Natural killer cell (primary cell): ENCODE measurements around the gene MYO1D. TPM values are rescaled to one million over a fixed set of nuclear protein-coding genes. Genes with fewer than 3 reads are reported as not detected.

Experiments
- ATAC-seq, 3 donors: fragments of 150-1000 bp in 2 of 3; fragments of 200-7000 bp in 1 of 3; cut with Tn5 transposase; 1 replicate in 1 of 3; 2 replicates in 2 of 3; pipeline ENCODE4 v1.10.0; 2021; ENCODE audit warnings: mild to moderate bottlenecking in 2 of 3, moderate library complexity in 2 of 3
- DNase-seq, 2 donors: peaks; one replicate each; pipeline versions ENCODE4 v3.0.0 to v3.0.0-alpha.2; 2013 to 2021; ENCODE audit warnings: mixed read lengths in 1 of 2
- H3K27ac ChIP-seq: one replicate; pipeline ENCODE4 v1.5.1; 2013; ENCODE audit warnings: mild to moderate bottlenecking, low read length
- H3K27me3 ChIP-seq: one replicate; pipeline ENCODE4 v1.6.1; 2013; ENCODE audit warnings: low read length; ENCODE audit not compliant: control insufficient read depth, insufficient read depth
- H3K36me3 ChIP-seq: one replicate; pipeline ENCODE4 v1.6.1; 2013; ENCODE audit warnings: low read length; ENCODE audit not compliant: control insufficient read depth, insufficient read depth
- H3K4me1 ChIP-seq: one replicate; pipeline ENCODE4 v1.6.1; 2013; ENCODE audit warnings: low read length; ENCODE audit not compliant: control insufficient read depth, insufficient read depth
- H3K4me3 ChIP-seq: one replicate; pipeline ENCODE4 v1.5.1; 2013; ENCODE audit warnings: low read length
- H3K9me3 ChIP-seq: one replicate; pipeline ENCODE4 v1.6.1; 2013; ENCODE audit warnings: low read length; ENCODE audit not compliant: control insufficient read depth, insufficient read depth
- H3K27ac Mint-ChIP-seq, 2 donors: one replicate each; pipeline ENCODE4 v1.8.0; 2022; ENCODE audit warnings: mild to moderate bottlenecking in 2 of 2, mixed read lengths in 2 of 2, moderate library complexity in 1 of 2
- H3K27me3 Mint-ChIP-seq, 2 donors: one replicate each; pipeline ENCODE4 v1.8.0; 2022; ENCODE audit warnings: low read depth in 2 of 2, mixed read lengths in 2 of 2
- H3K36me3 Mint-ChIP-seq: one replicate; pipeline ENCODE4 v1.8.0; 2022; ENCODE audit warnings: mixed read lengths
- H3K4me1 Mint-ChIP-seq, 2 donors: one replicate each; pipeline ENCODE4 v1.8.0; 2022; ENCODE audit warnings: mixed read lengths in 2 of 2
- H3K4me3 Mint-ChIP-seq: one replicate; pipeline ENCODE4 v1.8.0; 2022; ENCODE audit warnings: mild to moderate bottlenecking, moderate library complexity, mixed read lengths
- H3K9me3 Mint-ChIP-seq, 2 donors: one replicate each; pipeline ENCODE4 v1.8.0; 2022; ENCODE audit warnings: mixed read lengths in 2 of 2
- CTCF ChIP-seq: fragments of 200-600 bp; IDR thresholded peaks from one replicate; pipeline ENCODE4 v1.8.0; 2022; ENCODE audit warnings: antibody characterized with exemption
- WGBS: methylation state at CpG from one replicate; pipeline ENCODE4 v1.1.7; 2013; ENCODE audit warnings: missing lambda C conversion rate; ENCODE audit not compliant: insufficient coverage; 5-methylcytosine and 5-hydroxymethylcytosine counted together
- intact Hi-C: fragments of 100-400 bp; cut with micrococcal nuclease; formaldehyde crosslinking; loops from one replicate; pipeline ENCODE4 v1.14.2; 2022
- total RNA-seq, 4 donors: library from RNA; stranded (reverse); fragments of 120-200 nt in 1 of 4; gene quantifications; one replicate each; pipeline versions ENCODE4 v1.2.3 to v1.2.4, GENCODE V29; 2013 to 2022

MYO1D gene
- total RNA-seq, 3 donors from 2014 or later (not counting 1 experiment from before 2014, with no cell fraction given), result 6.8 to 20.2 (median 10.5) TPM

GRCh38 chr17:32814836-32815235 is 62.1 kb downstream of the MYO1D start:
- peaks cover 4 to 9% of the 10 kb centered on the region in 2 donors for H3K4me1 Mint-ChIP-seq
- no peak overlapping the region for H3K27ac ChIP-seq
- 98% methylated on average over 5 of the region's 7 CpGs for WGBS
- no peak overlapping the region for H3K4me3 Mint-ChIP-seq
- H3K9me3 ChIP-seq, result no peaks in the 10 kb centered on the region
- no peak overlapping the region for H3K4me3 ChIP-seq
- peaks cover 2% of the 10 kb centered on the region for H3K4me1 ChIP-seq
- no peaks in the 10 kb centered on the region for H3K27me3 ChIP-seq
- DNase-seq (no peak), ATAC-seq (no peak)
- H3K27me3 Mint-ChIP-seq, result peaks cover 2 to 10% of the 10 kb centered on the region in 2 donors
- no peaks in the 10 kb centered on the region for H3K36me3 Mint-ChIP-seq
- no peaks in the 10 kb centered on the region for H3K36me3 ChIP-seq
- TF ChIP-seq CTCF, result no peak
- no peaks in the 10 kb centered on the region for H3K9me3 Mint-ChIP-seq
- intact Hi-C loops, result no loop called here
- no peak overlapping the region for H3K27ac Mint-ChIP-seq

- H3K4me1 Mint-ChIP-seq, result peaks cover 9 to 13% of the 10 kb centered on the region in 2 donors
- H3K36me3 Mint-ChIP-seq, result no peaks in the 10 kb centered on the region
- no peak for TF ChIP-seq CTCF
- intact Hi-C loops, result no loop called here
- DNase-seq (no peak), ATAC-seq (no peak)
- WGBS, result 95% methylated on average over 3 of the region's 3 CpGs
- no peaks in the 10 kb centered on the region for H3K9me3 Mint-ChIP-seq
- H3K9me3 ChIP-seq, result no peaks in the 10 kb centered on the region
- H3K4me3 Mint-ChIP-seq, result no peak overlapping the region
- H3K27ac Mint-ChIP-seq, result no peak overlapping the region
- no peaks in the 10 kb centered on the region for H3K36me3 ChIP-seq
- H3K4me1 ChIP-seq, result peaks cover 4% of the 10 kb centered on the region
- peaks cover 0 to 2% of the 10 kb centered on the region in 2 donors for H3K27me3 Mint-ChIP-seq
- H3K27ac ChIP-seq, result no peak overlapping the region
- no peaks in the 10 kb centered on the region for H3K27me3 ChIP-seq
- no peak overlapping the region for H3K4me3 ChIP-seq
Observed at GRCh38 chr17:32813021-32813420, 63.9 kb downstream of the MYO1D start.

GRCh38 chr17:32810690-32811089 is 66.2 kb downstream of the MYO1D start:
- 98% methylated on average over 4 of the region's 5 CpGs for WGBS
- H3K36me3 Mint-ChIP-seq, result no peaks in the 10 kb centered on the region

More at GRCh38 chr17:32810690-32811089, 66.2 kb downstream of the MYO1D start:
- Histone ChIP-seq H3K9me3 (no peaks in the 10 kb centered on the region), H3K4me1 (peaks cover 4% of the 10 kb centered on the region), H3K27ac (no peak overlapping the region), H3K36me3 (no peaks in the 10 kb centered on the region), H3K4me3 (no peak overlapping the region), H3K27me3 (no peaks in the 10 kb centered on the region)
- Mint-ChIP-seq H3K27ac (no peak overlapping the region), H3K4me3 (no peak overlapping the region), H3K4me1 (peaks cover 12 to 23% of the 10 kb centered on the region in 2 donors), H3K27me3 (peaks cover 0 to 2% of the 10 kb centered on the region in 2 donors), H3K9me3 (no peaks in the 10 kb centered on the region)
- intact Hi-C loops, result no loop called here
- DNase-seq, result no peak
- TF ChIP-seq CTCF, result no peak
- ATAC-seq, result no peak
